Panc1 (cell line): ENCODE measurements around the gene CORO7. TPM values are rescaled to one million over a fixed set of nuclear protein-coding genes. Genes with fewer than 3 reads are reported as not detected.
A peak's percentile ranks its signal among the peaks of the same experiment; 100 is the strongest.

Experiments used
- ATAC-seq: fragments of 200-7000 bp; cut with Tn5 transposase; 2 replicates; pipeline ENCODE4 v1.9.1; 2020; ENCODE audit warnings: mild to moderate bottlenecking, moderate library complexity
- BruUV-seq: library from RNA; stranded (reverse); fragments of 400-500 nt; replicated peaks from 2 replicates; lab custom pipeline; 2021; lab: Mats Ljungman, UMichigan
- CTCF ChIA-PET: fragments of 300-600 bp; sonication (Branson Sonifier 250); formaldehyde crosslinking; loops from one replicate; lab custom pipeline; 2022; ENCODE audit warnings: antibody characterized with exemption; lab: Charles Lee
- POLR2A ChIA-PET: fragments of 300-600 bp; sonication (Branson Sonifier 250); formaldehyde crosslinking; loops from one replicate; lab custom pipeline; 2022; ENCODE audit warnings: antibody characterized with exemption; lab: Charles Lee
- DNase-seq: peaks from one replicate; pipeline ENCODE4 v3.0.0-alpha.2; 2010; ENCODE audit warnings: low read depth, low spot score
- H3K27ac ChIP-seq: 2 replicates; pipeline ENCODE4 v1.5.1; 2011; ENCODE audit warnings: mild to moderate bottlenecking, low read length, inconsistent platforms
- H3K27me3 ChIP-seq: fragments of 200-500 bp; sonication (Bioruptor generic); 2 replicates; pipeline ENCODE4 v1.6.0; 2014; ENCODE audit warnings: low read length, inconsistent platforms; ENCODE audit not compliant: control insufficient read depth, insufficient read depth
- H3K36me3 ChIP-seq: fragments of 200-500 bp; sonication (Bioruptor generic); 2 replicates; pipeline ENCODE4 v1.5.1; 2014; ENCODE audit warnings: inconsistent platforms, mild to moderate bottlenecking, low read length, moderate library complexity; ENCODE audit not compliant: control insufficient read depth, insufficient read depth
- H3K4me1 ChIP-seq: 2 replicates; pipeline ENCODE4 v1.5.1; 2011; ENCODE audit warnings: inconsistent platforms, mild to moderate bottlenecking, low read length, moderate library complexity; ENCODE audit not compliant: control insufficient read depth, insufficient read depth
- H3K4me3 ChIP-seq, 2 experiments: 2 replicates each; pipeline ENCODE4 v1.5.1; 2011 to 2012; ENCODE audit warnings: low read depth in 2 of 2, low read length in 2 of 2, mild to moderate bottlenecking in 2 of 2, inconsistent platforms in 1 of 2, moderate library complexity in 1 of 2
- H3K9me3 ChIP-seq: fragments of 200-500 bp; sonication (Bioruptor generic); 2 replicates; pipeline ENCODE4 v1.5.1; 2014; ENCODE audit warnings: low read depth, mild to moderate bottlenecking, inconsistent platforms, low read length, moderate library complexity; ENCODE audit not compliant: control insufficient read depth, insufficient read depth
- CTCF ChIP-seq: fragments of 450-650 bp; IDR thresholded peaks from 2 replicates; pipeline ENCODE4 v1.5.1; 2017; ENCODE audit warnings: mild to moderate bottlenecking
- POLR2AphosphoS5 ChIP-seq: IDR thresholded peaks from 2 replicates; pipeline ENCODE4 v1.6.1; 2012; ENCODE audit warnings: mild to moderate bottlenecking, low read depth, low read length, moderate library complexity
- REST ChIP-seq, 2 experiments: IDR thresholded peaks; 2 replicates each; pipeline ENCODE4 v1.6.1; 2011 to 2012; ENCODE audit warnings: low read depth in 2 of 2, control low read depth in 1 of 2, low read length in 1 of 2, mild to moderate bottlenecking in 1 of 2, moderate library complexity in 1 of 2; ENCODE audit not compliant: insufficient read depth in 1 of 2
- SIN3A ChIP-seq: IDR thresholded peaks from 2 replicates; pipeline ENCODE4 v1.6.1; 2012; ENCODE audit warnings: low read depth, mild to moderate bottlenecking, low read length, moderate library complexity, borderline replicate concordance; ENCODE audit not compliant: insufficient read depth
- TCF7L2 ChIP-seq: IDR thresholded peaks from 2 replicates; pipeline ENCODE4 v1.6.1; 2011; ENCODE audit warnings: mild to moderate bottlenecking, low read depth, low read length, inconsistent platforms
- in situ Hi-C: cut with HindIII; loops from 2 replicates; pipeline ENCODE4 v1.10.0; 2016; ENCODE audit warnings: low sequenced_read_pairs, low pct_unique_long_range_greater_than_20kb
- intact Hi-C: fragments of 100-400 bp; cut with micrococcal nuclease; formaldehyde crosslinking; loops from one replicate; pipeline ENCODE4 v1.10.0; 2022; ENCODE audit not compliant: unreplicated experiment
- total RNA-seq: library from RNA; stranded (reverse); gene quantifications from one replicate; pipeline ENCODE4 v1.2.1, GENCODE V29; 2021; ENCODE audit not compliant: unreplicated experiment

The CORO7 gene
- total RNA-seq, 1 experiment from 2014 or later, result 37.5 TPM

- ChIA-PET POLR2A (interaction anchor here (0.9 to 1.0 kb wide), 2 partner anchors 8 to 19 kb away, joined by 3 to 13 read pairs; no protein-coding TSS in a partner anchor), CTCF (interaction anchor here (1.0 to 2.0 kb wide), 3 partner anchors 39 to 75 kb away, joined by 5 to 7 read pairs (median 5); no protein-coding TSS in a partner anchor)
- peaks cover 2% of the 10 kb centered on the region; the same call in 1 of the 2 replicates for H3K36me3 ChIP-seq
- peak overlapping the region; percentile 79 for H3K27ac ChIP-seq
- H3K9me3 ChIP-seq, result no peaks in the 10 kb centered on the region
- no peak for DNase-seq
- intact Hi-C loops, result no loop called here
- peak overlapping the region in 1 of 2 experiments; percentile 34; a peak in 1 of 4 replicates for H3K4me3 ChIP-seq
- peaks cover 62% of the 10 kb centered on the region for H3K4me1 ChIP-seq
- TF ChIP-seq CTCF, result no peak
- TF ChIP-seq SIN3A, result no peak
- no peak for TF ChIP-seq TCF7L2
- TF ChIP-seq POLR2AphosphoS5, result no peak
- TF ChIP-seq REST (IDR thresholded peaks at IDR 0.05; ENCODE audit: insufficient read depth in 1 of 2, low read depth in 2 of 2, low read length in 1 of 2), result no peak
- ATAC-seq, result no peak; the same call in 1 of the 2 replicates
- no TSS peak for BruUV-seq
- no peaks in the 10 kb centered on the region for H3K27me3 ChIP-seq
- in situ Hi-C loops, result no loop called here
Measured at GRCh38 chr16:4328782-4329775, 87.3 kb downstream of the CORO7 start.

- in situ Hi-C loops (no loop called here), intact Hi-C loops (no loop called here)
- peak; percentile 66 for ATAC-seq
- H3K36me3 ChIP-seq, result peaks cover 2% of the 10 kb centered on the region; the same call in 1 of the 2 replicates
- peaks cover 70% of the 10 kb centered on the region for H3K4me1 ChIP-seq
- BruUV-seq, result no TSS peak
- H3K9me3 ChIP-seq, result no peaks in the 10 kb centered on the region
- ChIA-PET CTCF (interaction anchor here (0.7 to 2.0 kb wide), 5 partner anchors 18 to 74 kb away, joined by 3 to 7 read pairs (median 5); no protein-coding TSS in a partner anchor), POLR2A (interaction anchor here (1.0 kb wide), 1 partner anchor 9 kb away, joined by 13 read pairs; no protein-coding TSS in a partner anchor)
- TF ChIP-seq SIN3A, result no peak
- TF ChIP-seq TCF7L2, result no peak
- peak; percentile 79 for TF ChIP-seq CTCF
- peak overlapping the region; percentile 19 to 34; a peak in 3 of 4 replicates for H3K4me3 ChIP-seq
- H3K27me3 ChIP-seq, result no peaks in the 10 kb centered on the region
- DNase-seq, result no peak
- peak overlapping the region; percentile 79 for H3K27ac ChIP-seq
Measured at GRCh38 chr16:4328046-4328781, 88.2 kb downstream of the CORO7 start.
